BE2C (cell line): ENCODE data around the gene ANO6.

ENCODE experiments used
- DNase-seq: peaks from one replicate; pipeline ENCODE4 v3.0.0-alpha.2; 2020
- H3K27me3 ChIP-seq: fragments of 250-450 bp; sonication (Bioruptor Pico); 2 replicates; pipeline ENCODE4 v1.5.1; 2020; ENCODE audit warnings: mild to moderate bottlenecking
- H3K36me3 ChIP-seq: fragments of 250-450 bp; sonication (Bioruptor Pico); 2 replicates; pipeline ENCODE4 v1.5.1; 2020; ENCODE audit warnings: mild to moderate bottlenecking
- H3K4me1 ChIP-seq: fragments of 250-450 bp; sonication (Bioruptor Pico); 2 replicates; pipeline ENCODE4 v1.5.1; 2020
- H3K4me3 ChIP-seq: 2 replicates; pipeline ENCODE4 v1.5.1; 2011; ENCODE audit warnings: low read depth, low read length
- H3K9me3 ChIP-seq: fragments of 250-450 bp; sonication (Bioruptor Pico); 2 replicates; pipeline ENCODE4 v1.5.1; 2020
- CTCF ChIP-seq: IDR thresholded peaks from 2 replicates; pipeline ENCODE4 v1.5.1; 2012; ENCODE audit warnings: mild to moderate bottlenecking, low read depth, low read length

Gene ANO6

GRCh38 chr12:45304514-45305178, 88.8 kb downstream of the ANO6 start:
- H3K9me3 ChIP-seq: no peaks in the 10 kb centered on the region
- H3K4me3 ChIP-seq: no peak overlapping the region
- no peak for TF ChIP-seq CTCF
- peaks cover 24% of the 10 kb centered on the region for H3K4me1 ChIP-seq
- H3K36me3 ChIP-seq: peaks cover 19% of the 10 kb centered on the region
- no peak for DNase-seq
- no peaks in the 10 kb centered on the region for H3K27me3 ChIP-seq

GRCh38 chr12:45305907-45306306, 90.0 kb downstream of the ANO6 start:
- no peak for TF ChIP-seq CTCF
- Histone ChIP-seq H3K27me3 (no peaks in the 10 kb centered on the region), H3K36me3 (peaks cover 19% of the 10 kb centered on the region), H3K9me3 (no peaks in the 10 kb centered on the region), H3K4me3 (no peak overlapping the region), H3K4me1 (peaks cover 35% of the 10 kb centered on the region)
- DNase-seq: no peak

- Histone ChIP-seq H3K27me3 (no peaks in the 10 kb centered on the region), H3K36me3 (peaks cover 16% of the 10 kb centered on the region), H3K9me3 (no peaks in the 10 kb centered on the region), H3K4me3 (no peak overlapping the region), H3K4me1 (peaks cover 37% of the 10 kb centered on the region)
- DNase-seq: no peak
- no peak for TF ChIP-seq CTCF
These were observed 94.1 kb downstream of the ANO6 start for GRCh38 chr12:45309836-45310626.

GRCh38 chr12:45310627-45310968, 94.7 kb downstream of the ANO6 start:
- no peak overlapping the region for H3K4me3 ChIP-seq
- DNase-seq: no peak
- H3K36me3 ChIP-seq: peaks cover 11% of the 10 kb centered on the region
- no peaks in the 10 kb centered on the region for H3K27me3 ChIP-seq
- H3K4me1 ChIP-seq: peaks cover 34% of the 10 kb centered on the region
- H3K9me3 ChIP-seq: no peaks in the 10 kb centered on the region
- TF ChIP-seq CTCF: no peak

GRCh38 chr12:45312012-45312411, 96.1 kb downstream of the ANO6 start:
- DNase-seq: peak; percentile 57
- Histone ChIP-seq H3K27me3 (no peaks in the 10 kb centered on the region), H3K36me3 (peaks cover 7% of the 10 kb centered on the region; the same call in 1 of the 2 replicates), H3K4me1 (peaks cover 34% of the 10 kb centered on the region), H3K4me3 (no peak overlapping the region; the same call in 1 of the 2 replicates), H3K9me3 (no peaks in the 10 kb centered on the region)
- TF ChIP-seq CTCF: no peak

DNA sequence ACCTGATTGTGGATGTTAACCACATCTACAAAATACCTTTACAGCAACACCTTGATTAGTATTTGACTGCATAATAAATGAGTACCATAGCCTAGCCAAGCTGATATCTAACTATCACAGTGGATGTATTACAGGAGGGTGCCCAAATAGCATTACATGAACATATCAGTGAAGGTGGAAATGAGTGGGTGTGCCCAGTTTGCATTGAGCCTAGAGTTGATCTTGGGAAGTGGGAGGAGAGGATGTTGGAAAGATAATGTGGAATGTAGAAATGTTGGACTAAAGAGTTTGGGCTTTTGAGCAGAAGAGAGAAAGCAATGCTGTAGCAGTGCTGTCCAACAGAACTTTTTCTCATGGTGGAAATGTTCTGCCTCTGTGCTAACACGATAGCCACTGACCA, 98.9 kb downstream of the ANO6 start:
- TF ChIP-seq CTCF: no peak
- no peak for DNase-seq

More for the DNA sequence above, 98.9 kb downstream of the ANO6 start:
- Histone ChIP-seq H3K36me3 (peaks cover 7% of the 10 kb centered on the region; the same call in 1 of the 2 replicates), H3K9me3 (no peaks in the 10 kb centered on the region), H3K4me3 (no peak overlapping the region), H3K27me3 (no peaks in the 10 kb centered on the region), H3K4me1 (peaks cover 31% of the 10 kb centered on the region)
